Measurements from ENCODE around the gene FAM163B.

Gene FAM163B

GRCh38 chr9:133598978-133599377 lies 10.2 kb downstream of the FAM163B start:
- DNase-seq (ENCODE audit: low read depth in 2 of 2), result no peak

DNA sequence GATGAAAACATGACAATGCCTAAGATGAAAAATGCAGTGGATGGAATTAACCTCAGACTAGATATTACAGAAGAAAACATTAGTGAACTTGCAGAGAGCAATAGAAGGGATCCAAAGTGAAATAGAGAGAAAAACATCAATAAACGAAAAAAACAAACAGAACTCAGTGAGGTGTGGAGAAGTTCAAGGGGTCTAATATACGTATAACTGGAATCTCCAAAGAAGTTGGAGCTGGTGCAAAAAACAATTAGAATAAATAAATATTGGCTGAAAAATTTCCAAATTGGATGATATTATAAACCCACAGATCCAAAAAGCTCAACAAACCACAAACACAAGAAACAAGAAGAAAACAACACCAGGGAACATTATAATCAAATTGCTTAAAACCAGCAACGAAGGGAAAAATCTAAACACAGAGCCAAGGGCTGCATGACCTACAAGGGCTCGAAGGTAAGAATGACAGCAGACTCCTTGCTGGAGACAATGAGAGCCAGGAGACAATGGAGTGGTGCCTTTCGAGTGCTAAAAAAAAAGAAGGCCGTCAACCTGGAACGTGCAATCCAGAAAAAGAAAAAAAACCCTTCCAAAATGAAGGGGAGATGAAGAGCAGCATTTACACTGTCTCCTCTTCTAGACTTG lies 11.8 kb downstream of the FAM163B start:
- no peak for DNase-seq (ENCODE audit: low read depth in 2 of 2)

DNA sequence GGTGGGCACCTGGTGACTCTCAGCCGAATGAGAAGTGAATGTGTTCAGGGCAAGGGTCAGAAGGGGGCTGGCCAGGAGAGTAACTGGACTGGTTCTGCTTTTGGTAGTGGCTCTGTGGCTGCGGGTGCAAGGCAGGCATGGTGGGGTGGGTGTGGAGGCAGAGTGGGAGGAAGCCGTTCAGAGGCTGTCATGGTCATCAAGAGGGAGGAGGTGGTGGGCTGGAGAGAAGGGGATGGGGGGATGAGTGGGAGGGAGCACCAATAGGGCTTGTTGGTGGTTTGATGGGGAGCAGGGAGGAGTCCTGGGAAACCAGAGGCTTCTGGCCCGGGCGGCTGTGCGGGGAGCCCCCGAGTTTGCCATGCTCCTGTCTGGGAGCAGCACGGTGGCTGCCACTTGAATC lies 13.3 kb downstream of the FAM163B start:
- DNase-seq (ENCODE audit: low read depth in 2 of 2), result no peak

- DNase-seq (ENCODE audit: low read depth in 2 of 2), result no peak
These were observed 14.9 kb downstream of the FAM163B start for GRCh38 chr9:133594310-133594709.

DNA sequence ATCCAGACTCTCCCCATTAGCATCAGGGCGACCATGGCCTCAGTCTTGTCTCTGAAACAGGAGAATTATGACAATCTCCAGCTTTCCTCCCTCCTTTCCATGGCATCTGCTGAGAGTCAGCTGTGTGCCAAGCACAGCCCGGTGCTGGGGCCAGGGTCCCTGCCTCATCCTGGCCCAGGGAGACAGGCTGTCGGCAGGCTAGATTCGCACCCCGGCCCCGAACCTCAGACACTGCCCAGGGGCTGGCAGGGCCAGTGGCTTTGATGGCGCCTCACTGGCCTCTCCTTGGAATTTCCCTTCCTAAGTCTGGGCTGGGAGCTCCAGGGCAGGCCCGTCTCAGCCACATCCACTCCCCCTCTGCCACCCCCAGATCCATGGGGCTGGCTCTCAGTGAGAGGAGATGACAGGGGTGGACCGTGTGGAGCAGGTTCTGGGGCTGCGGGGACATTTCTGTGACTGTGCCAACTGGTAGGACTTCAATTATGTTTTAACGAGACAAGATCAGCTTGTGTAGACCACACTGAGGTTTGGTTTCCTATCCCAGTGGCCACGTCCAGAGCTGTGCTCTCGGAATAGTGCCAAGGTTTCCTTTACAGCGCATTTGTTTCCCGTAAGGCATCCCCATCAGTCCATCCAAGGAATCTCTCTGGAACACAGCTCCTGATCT lies 15.5 kb downstream of the FAM163B start:
- no peak for DNase-seq (ENCODE audit: low read depth in 2 of 2)

- DNase-seq (ENCODE audit: low read depth in 2 of 2), result no peak
These were observed 16.3 kb downstream of the FAM163B start for GRCh38 chr9:133592731-133593409.

- no peak for DNase-seq (ENCODE audit: low read depth in 2 of 2)
These were observed 17.2 kb downstream of the FAM163B start for GRCh38 chr9:133591985-133592384.

DNA sequence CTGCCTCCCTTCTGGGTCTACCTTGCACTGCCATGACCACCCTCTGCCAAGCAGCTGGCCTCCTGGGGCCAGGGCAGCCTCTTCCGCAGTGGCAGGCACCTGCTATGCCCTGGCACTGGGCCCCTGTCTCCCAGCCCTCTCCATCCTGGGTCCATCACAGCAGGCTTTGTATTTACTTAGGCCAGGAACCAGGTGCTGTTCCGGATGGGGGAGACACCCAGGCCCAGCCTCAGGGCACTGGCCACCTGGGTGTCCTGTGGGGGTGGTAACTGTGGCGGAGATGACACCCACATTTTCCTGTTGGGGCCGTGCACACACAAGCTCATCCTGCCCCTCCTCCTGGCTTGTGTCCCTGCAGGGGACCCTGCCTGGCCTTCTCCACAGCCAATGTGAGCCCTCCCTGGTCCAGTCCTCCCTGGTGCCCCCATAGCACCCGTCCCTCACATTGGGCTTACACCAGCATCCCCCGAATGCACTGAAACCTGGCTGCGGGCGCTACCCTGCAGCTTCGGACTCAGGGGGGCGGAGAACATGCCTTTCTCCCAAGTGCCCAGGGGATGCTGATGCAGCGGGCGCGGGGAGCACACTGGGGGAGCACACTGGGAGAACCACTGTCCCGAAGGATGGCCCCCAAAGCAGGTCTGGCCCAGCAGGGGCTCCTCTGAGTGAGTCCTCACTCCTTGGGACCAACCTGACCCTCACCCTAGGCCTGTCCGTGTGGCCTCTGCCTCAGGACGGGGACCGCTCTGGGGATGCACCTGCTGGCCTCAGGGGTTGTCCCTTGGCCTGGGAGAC lies 17.9 kb downstream of the FAM163B start:
- DNase-seq (ENCODE audit: low read depth in 2 of 2), result no peak

GRCh38 chr9:133590231-133590855 lies 18.8 kb downstream of the FAM163B start:
- no peak for DNase-seq (ENCODE audit: low read depth in 2 of 2)

DNA sequence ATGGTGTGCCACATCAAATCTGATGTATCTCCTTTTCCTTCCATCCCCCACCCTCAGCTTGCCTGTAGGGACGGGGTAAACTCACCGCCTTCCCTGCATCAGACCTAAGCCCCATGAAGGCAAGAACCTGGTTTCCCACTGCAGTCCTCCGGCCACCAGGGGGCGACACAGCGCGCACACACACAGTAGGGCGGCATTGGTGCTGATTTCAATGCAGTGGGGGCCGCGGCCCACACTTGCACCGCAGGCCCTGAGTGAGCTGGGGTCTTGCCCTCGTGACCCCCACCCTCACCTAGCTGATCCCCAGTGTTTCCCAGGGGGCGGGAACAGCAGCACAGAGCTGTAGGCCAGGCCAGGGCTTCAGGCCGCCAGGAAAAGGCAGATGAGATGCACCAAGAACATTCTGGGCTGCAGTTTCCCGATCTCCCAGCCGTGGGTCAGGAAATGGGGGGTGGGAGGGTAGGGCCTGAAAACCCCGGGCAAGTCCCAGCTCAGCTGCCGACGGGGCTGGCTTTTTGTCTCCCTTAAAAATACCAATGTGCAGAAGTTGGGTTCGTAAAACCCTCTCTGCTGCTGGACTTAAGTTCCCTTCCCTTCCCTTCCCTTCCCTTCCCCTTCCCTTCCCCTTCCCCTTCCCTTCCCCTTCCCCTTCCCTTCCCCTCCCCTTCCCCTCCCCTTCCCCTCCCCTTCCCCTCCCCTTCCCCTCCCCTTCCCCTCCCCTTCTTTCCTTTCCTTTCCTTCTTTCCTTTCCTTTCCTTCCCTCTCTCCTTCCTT lies 19.5 kb downstream of the FAM163B start:
- DNase-seq (ENCODE audit: low read depth in 2 of 2), result peak; percentile 11 to 35

- DNase-seq (ENCODE audit: low read depth in 2 of 2), result no peak
These were observed 21.7 kb downstream of the FAM163B start for GRCh38 chr9:133587466-133587865.

- no peak for DNase-seq (ENCODE audit: low read depth in 2 of 2)
These were observed 22.1 kb downstream of the FAM163B start for GRCh38 chr9:133587051-133587450.

DNA sequence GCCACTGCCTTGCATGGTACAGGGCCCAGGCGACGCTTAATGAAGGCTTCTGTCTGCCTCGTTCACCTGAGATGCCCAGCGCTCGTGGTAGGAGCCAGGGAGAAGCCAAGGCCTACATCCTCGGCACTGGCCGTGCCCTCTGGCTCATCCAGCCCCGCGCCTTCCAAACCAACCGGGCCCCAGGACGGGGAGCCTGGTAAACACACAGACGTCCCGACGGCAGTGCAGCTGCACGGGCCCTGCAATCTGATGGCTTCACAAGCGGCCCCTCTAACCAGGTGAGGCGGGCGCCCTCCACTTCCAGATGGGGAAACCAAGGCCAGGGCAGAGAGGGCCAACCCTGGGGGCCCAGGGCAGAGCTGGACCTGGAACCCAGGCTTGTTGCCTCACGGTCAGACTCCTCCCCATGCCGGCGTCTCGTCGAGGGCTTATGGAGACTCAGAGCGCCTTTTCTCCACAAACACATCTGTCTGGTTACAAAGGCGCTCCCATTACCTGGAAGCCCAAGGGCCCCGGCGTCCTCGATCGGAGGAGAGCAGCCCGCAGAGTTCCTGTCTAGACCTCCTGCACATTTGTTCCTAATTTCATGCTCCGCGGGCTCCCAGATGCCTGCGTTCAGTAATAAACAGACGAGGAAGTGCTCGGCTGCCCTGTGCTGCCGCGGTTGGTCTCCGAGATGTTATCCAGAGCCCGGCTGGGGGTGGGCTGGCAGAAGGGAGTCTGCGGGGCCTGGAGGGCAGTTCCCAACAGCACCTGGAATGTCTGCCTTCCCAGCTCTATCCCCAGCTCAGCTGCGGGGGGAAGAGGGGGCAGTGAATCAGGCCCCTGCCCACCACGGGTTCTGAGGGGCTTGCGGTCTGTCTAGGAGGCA lies 23.5 kb downstream of the FAM163B start:
- DNase-seq (ENCODE audit: low read depth in 2 of 2), result no peak

DNA sequence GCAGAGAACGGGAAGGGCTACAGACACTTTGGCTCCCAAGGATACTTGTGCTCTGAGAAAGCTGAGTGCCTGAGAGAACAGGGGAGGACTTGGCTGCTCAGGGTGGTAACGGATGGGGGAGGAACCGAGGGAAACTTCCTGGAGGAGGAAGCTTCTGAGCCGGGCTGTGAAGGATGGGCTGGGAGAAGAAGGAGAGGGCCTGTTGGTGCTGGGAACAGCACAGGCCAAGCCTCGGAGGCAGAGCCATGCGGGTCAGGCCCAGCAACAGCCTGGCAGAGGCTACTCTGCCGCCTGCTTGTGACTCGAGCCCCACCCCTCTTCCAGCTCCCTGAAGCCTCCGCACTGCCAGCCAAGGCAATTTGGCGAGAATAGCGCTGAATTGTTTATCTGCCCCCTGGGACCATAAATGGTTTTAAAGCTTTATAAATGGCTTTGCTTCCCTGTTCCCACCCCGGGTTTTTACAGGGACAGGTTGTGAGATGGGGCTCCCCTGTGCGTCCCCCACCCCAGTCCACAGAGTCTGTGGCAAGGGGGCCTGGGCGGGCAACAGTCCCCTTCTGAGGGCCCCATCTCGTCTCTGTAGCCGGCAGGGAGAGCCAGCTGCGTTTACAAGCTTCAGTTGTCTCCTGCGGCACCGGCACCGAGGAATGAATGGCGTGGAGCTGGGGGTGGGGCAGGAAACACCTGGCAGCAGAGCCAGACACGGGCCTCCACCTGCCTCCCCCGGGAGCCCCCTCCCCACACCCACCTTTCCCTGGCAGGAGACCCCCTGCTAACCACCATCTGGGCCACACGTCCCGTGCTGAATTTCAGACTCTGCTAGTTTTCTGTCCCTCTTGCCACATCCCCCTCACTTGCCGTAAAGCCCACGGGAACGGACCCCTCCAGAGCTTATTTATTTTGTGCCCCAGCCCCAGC lies 24.4 kb downstream of the FAM163B start:
- no peak for DNase-seq (ENCODE audit: low read depth in 2 of 2)

DNA sequence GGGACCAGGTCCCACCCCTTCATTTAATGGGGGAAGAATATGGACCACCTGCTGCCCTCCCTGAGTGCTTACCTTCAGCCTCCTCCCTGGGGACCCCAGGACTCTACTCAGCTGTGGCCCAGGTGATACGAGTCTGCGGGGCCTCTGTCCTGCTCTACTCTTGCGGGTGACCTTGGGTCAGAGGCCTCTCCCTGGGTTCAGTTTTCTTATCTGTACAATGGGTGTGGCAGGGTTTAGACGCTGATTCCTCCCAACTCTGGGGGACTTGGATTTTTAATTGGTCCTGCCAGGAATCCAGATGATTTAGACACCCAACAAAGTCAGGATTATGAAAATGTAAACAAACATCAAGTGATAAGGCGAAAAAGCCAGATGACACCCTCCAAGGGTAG lies 25.0 kb downstream of the FAM163B start:
- DNase-seq (ENCODE audit: low read depth in 2 of 2), result no peak

DNA sequence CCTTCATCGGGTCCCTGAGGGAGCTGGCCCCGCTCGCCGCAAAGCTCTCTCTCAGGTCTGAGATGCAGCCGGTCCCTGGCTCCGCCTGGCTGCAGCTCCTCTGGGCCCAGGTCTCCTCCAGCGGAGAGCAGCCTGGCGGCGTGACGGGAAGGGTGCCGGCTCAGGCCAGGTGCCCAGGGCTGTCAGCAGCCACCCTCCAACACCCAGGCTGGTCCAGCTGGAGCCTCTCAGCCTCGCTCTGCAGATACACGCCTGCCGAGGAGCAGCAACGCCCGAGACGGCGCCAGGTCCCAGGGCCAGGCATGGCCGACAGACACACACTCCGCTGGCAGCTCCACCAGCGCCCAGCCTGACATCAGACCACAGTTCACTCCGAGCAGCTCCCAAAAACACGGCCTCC lies 25.6 kb downstream of the FAM163B start:
- no peak for DNase-seq (ENCODE audit: low read depth in 2 of 2)

- DNase-seq (ENCODE audit: low read depth in 2 of 2), result no peak
These were observed 26.1 kb downstream of the FAM163B start for GRCh38 chr9:133583111-133583510.

GRCh38 chr9:133582501-133583045 lies 26.6 kb downstream of the FAM163B start:
- no peak for DNase-seq (ENCODE audit: low read depth in 2 of 2)

Measured in stimulated activated CD4-positive, alpha-beta T cell treated with anti-CD3 and anti-CD28 coated beads, Interleukin-15, amount 100 ng/mL, for 48 hours (primary cell).